ENCODE measurements around the gene ZNF468.
"Not testable (repeated sequence)": the region's sequence is repeated elsewhere in the genome, so short reads cannot be mapped to it uniquely, and the experiment has no call there.

DNA sequence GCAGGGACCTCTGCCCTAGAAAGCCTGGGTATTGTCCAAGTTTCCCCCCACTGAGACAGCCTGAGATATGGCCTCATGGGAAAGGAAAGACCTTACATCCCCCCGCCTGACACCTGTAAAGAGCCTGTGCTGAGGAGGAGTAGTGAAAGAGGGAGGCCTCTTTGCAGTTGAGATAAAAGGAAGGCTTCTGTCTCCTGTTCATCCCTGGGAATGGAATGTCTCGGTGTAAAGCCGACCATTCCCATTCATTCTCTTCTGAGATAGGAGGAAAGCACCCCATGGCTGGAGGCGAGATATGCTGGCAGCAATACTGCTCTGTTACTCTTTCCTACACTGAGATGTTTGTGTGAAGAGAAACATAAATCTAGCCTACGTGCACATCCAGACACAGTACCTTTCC is 10.1 kb downstream of the ZNF468 start:
- TF ChIP-seq, protein P1, sequence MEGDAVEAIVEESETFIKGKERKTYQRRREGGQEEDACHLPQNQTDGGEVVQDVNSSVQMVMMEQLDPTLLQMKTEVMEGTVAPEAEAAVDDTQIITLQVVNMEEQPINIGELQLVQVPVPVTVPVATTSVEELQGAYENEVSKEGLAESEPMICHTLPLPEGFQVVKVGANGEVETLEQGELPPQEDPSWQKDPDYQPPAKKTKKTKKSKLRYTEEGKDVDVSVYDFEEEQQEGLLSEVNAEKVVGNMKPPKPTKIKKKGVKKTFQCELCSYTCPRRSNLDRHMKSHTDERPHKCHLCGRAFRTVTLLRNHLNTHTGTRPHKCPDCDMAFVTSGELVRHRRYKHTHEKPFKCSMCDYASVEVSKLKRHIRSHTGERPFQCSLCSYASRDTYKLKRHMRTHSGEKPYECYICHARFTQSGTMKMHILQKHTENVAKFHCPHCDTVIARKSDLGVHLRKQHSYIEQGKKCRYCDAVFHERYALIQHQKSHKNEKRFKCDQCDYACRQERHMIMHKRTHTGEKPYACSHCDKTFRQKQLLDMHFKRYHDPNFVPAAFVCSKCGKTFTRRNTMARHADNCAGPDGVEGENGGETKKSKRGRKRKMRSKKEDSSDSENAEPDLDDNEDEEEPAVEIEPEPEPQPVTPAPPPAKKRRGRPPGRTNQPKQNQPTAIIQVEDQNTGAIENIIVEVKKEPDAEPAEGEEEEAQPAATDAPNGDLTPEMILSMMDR (IDR thresholded peaks at IDR 0.05; ENCODE audit: low read length) = not testable (repeated sequence)
- TF ChIP-seq EZH2phosphoT487 (IDR thresholded peaks at IDR 0.05; ENCODE audit: low read length); EZH2 (optimal IDR thresholded peaks at IDR 0.05; ENCODE audit: low read depth, low read length): not testable (repeated sequence)

Data from MM.1S (cell line).